SK-N-MC (cell line): ENCODE results near the gene PCCA.

ENCODE experiments used
- DNase-seq: peaks from one replicate; pipeline ENCODE4 v3.0.0-alpha.2; 2011; ENCODE audit warnings: low read depth, low spot score
- H3K27ac ChIP-seq: fragments of 200-600 bp; sonication (generic); 2 replicates; pipeline ENCODE4 v1.5.1; 2016; ENCODE audit warnings: mixed run types
- H3K36me3 ChIP-seq: fragments of 200-600 bp; sonication (generic); 2 replicates; pipeline ENCODE4 v1.6.1; 2017; ENCODE audit warnings: antibody characterized with exemption, low read length, mixed read lengths; ENCODE audit not compliant: insufficient read depth
- H3K4me3 ChIP-seq: fragments of 200-600 bp; sonication (generic); 2 replicates; pipeline ENCODE4 v1.5.1; 2016
- H3K9ac ChIP-seq: fragments of 200-600 bp; sonication (generic); 2 replicates; pipeline ENCODE4 v1.8.0; 2017; ENCODE audit warnings: mixed run types, mixed read lengths; ENCODE audit not compliant: insufficient read length
- H3K9me3 ChIP-seq: fragments of 200-600 bp; sonication (generic); 2 replicates; pipeline ENCODE4 v1.6.1; 2017; ENCODE audit warnings: low read depth, mild to moderate bottlenecking, antibody characterized with exemption, low read length, moderate library complexity, mixed read lengths
- EZH2 ChIP-seq: fragments of 200-600 bp; sonication (generic); IDR thresholded peaks from one replicate; pipeline ENCODE4 v1.6.1; 2017; ENCODE audit warnings: antibody characterized with exemption
- FOXP2 ChIP-seq: optimal IDR thresholded peaks from 2 replicates; pipeline ENCODE3; 2011; ENCODE audit warnings: mild to moderate bottlenecking, moderate library complexity; ENCODE audit not compliant: insufficient read depth; ENCODE audit errors: extremely low read length, control extremely low read depth
- POLR2AphosphoS5 ChIP-seq: IDR thresholded peaks from 2 replicates; pipeline ENCODE4 v1.6.1; 2012; ENCODE audit warnings: mild to moderate bottlenecking, low read depth, low read length, borderline replicate concordance

The PCCA gene

GRCh38 chr13:100247937-100248336 lies 159.0 kb downstream of the PCCA start:
- Histone ChIP-seq H3K4me3 (no peak overlapping the region), H3K9ac (no peak overlapping the region)
- no peak for TF ChIP-seq POLR2AphosphoS5
- no peak for TF ChIP-seq FOXP2
- TF ChIP-seq EZH2, result no peak

GRCh38 chr13:100254002-100254401 lies 165.1 kb downstream of the PCCA start:
- Histone ChIP-seq H3K4me3 (no peak overlapping the region), H3K36me3 (no peaks in the 10 kb centered on the region), H3K27ac (no peak overlapping the region), H3K9me3 (no peaks in the 10 kb centered on the region; the same call in 1 of the 2 replicates), H3K9ac (no peak overlapping the region)
- no peak for DNase-seq
- TF ChIP-seq FOXP2 (no peak), POLR2AphosphoS5 (no peak), EZH2 (no peak)

More at GRCh38 chr13:100247937-100248336, 159.0 kb downstream of the PCCA start:
- no peaks in the 10 kb centered on the region for H3K36me3 ChIP-seq
- no peak overlapping the region for H3K27ac ChIP-seq
- peaks cover 8% of the 10 kb centered on the region; the same call in 1 of the 2 replicates for H3K9me3 ChIP-seq
- no peak for DNase-seq

- no peak overlapping the region for H3K9ac ChIP-seq
- no peaks in the 10 kb centered on the region for H3K36me3 ChIP-seq
- H3K27ac ChIP-seq, result no peak overlapping the region
- TF ChIP-seq POLR2AphosphoS5, result no peak
- TF ChIP-seq FOXP2, result no peak
- no peak for TF ChIP-seq EZH2
- H3K9me3 ChIP-seq, result no peaks in the 10 kb centered on the region
- no peak for DNase-seq
- H3K4me3 ChIP-seq, result no peak overlapping the region
Observed at GRCh38 chr13:100262404-100262803, 173.5 kb downstream of the PCCA start.

GRCh38 chr13:100266026-100266425 lies 177.1 kb downstream of the PCCA start:
- Histone ChIP-seq H3K27ac (no peak overlapping the region), H3K4me3 (no peak overlapping the region), H3K9me3 (no peaks in the 10 kb centered on the region), H3K36me3 (no peaks in the 10 kb centered on the region), H3K9ac (no peak overlapping the region)
- no peak for DNase-seq
- TF ChIP-seq EZH2 (no peak), FOXP2 (no peak), POLR2AphosphoS5 (no peak)

- Histone ChIP-seq H3K9me3 (no peaks in the 10 kb centered on the region), H3K36me3 (no peaks in the 10 kb centered on the region), H3K4me3 (no peak overlapping the region), H3K9ac (no peak overlapping the region), H3K27ac (no peak overlapping the region)
- no peak for TF ChIP-seq EZH2
- no peak for TF ChIP-seq POLR2AphosphoS5
- no peak for TF ChIP-seq FOXP2
- DNase-seq, result no peak
Observed at GRCh38 chr13:100269837-100270236, 180.9 kb downstream of the PCCA start.

GRCh38 chr13:100273138-100273537 lies 184.2 kb downstream of the PCCA start:
- DNase-seq, result no peak
- no peak overlapping the region for H3K9ac ChIP-seq
- TF ChIP-seq POLR2AphosphoS5, result no peak
- no peak for TF ChIP-seq EZH2
- TF ChIP-seq FOXP2, result no peak
- no peak overlapping the region for H3K4me3 ChIP-seq
- no peak overlapping the region for H3K27ac ChIP-seq
- no peaks in the 10 kb centered on the region for H3K36me3 ChIP-seq
- H3K9me3 ChIP-seq, result no peaks in the 10 kb centered on the region

- Histone ChIP-seq H3K36me3 (no peaks in the 10 kb centered on the region), H3K27ac (no peak overlapping the region), H3K9me3 (no peaks in the 10 kb centered on the region), H3K4me3 (no peak overlapping the region), H3K9ac (no peak overlapping the region)
- DNase-seq, result no peak
- TF ChIP-seq EZH2 (no peak), FOXP2 (no peak), POLR2AphosphoS5 (no peak)
Observed at GRCh38 chr13:100273552-100273951, 184.7 kb downstream of the PCCA start.

GRCh38 chr13:100274942-100275506 lies 186.1 kb downstream of the PCCA start:
- H3K4me3 ChIP-seq, result no peak overlapping the region
- H3K27ac ChIP-seq, result no peak overlapping the region
- TF ChIP-seq POLR2AphosphoS5 (no peak), EZH2 (no peak), FOXP2 (no peak)
- no peak overlapping the region for H3K9ac ChIP-seq
- H3K9me3 ChIP-seq, result no peaks in the 10 kb centered on the region
- H3K36me3 ChIP-seq, result no peaks in the 10 kb centered on the region
- DNase-seq, result no peak

GRCh38 chr13:100275746-100276145 lies 186.9 kb downstream of the PCCA start:
- Histone ChIP-seq H3K36me3 (no peaks in the 10 kb centered on the region), H3K9me3 (no peaks in the 10 kb centered on the region), H3K4me3 (no peak overlapping the region), H3K9ac (no peak overlapping the region), H3K27ac (no peak overlapping the region)
- TF ChIP-seq EZH2, result no peak
- no peak for TF ChIP-seq POLR2AphosphoS5
- no peak for TF ChIP-seq FOXP2
- no peak for DNase-seq
